ENCODE data around the gene ATP5F1E. TPM values are rescaled to one million over a fixed set of nuclear protein-coding genes. Genes with fewer than 3 reads are reported as not detected.

The ATP5F1E gene
- total and polyA plus RNA-seq, 9 of the 15 experiments (the other 6 are each of a cell fraction or from before 2014, with no cell fraction given), result 60.3 to 162 (median 113) TPM

DNA sequence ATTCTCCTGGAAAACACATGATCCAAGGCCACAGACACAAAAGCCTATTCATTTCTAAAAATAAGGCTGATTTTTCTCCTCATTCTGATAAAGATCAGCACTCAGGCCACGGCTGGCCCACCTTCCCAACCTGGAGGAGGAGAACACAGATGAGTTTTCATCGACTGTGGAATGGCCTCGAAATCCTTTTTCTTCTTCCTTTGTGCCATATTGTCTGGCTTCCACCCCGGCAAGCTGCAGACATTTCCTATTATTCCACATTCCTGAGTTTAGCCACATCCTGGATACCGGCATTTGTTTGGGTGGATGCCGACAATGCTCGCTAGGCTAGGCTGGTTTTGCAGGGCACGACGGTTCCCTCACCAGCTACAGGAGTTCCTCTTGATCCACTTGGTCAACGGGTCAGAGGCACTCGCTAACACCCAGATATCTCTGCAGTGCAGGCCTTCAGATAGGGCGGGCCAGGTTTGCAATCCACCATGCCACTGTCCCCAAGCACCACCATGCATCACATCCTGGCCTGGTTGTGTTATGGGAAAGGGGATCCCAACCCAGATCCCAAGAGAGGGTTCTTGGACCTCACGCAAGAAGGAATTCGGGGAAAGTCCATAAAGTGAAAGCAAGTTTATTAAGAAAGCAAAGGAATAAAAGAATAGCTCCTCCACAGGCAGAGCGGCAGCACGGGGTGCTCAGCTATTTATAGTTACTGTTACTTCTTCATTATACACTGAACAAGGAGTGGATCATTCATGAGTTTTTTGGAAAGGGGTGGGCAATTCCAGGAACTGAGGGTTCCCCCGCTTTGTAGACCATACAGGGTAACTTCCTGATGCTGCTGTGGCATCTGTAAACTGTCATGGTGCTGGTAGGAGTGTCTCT is 20.9 kb downstream of the ATP5F1E start (continued):
- no peak for TF ChIP-seq SRSF3 (IDR thresholded peaks at IDR 0.05; ENCODE audit: insufficient read depth, low read length)
- TF ChIP-seq ZNF785 (CRISPR knock-in tag; IDR thresholded peaks at IDR 0.05), result no peak
- TF ChIP-seq, protein P1, sequence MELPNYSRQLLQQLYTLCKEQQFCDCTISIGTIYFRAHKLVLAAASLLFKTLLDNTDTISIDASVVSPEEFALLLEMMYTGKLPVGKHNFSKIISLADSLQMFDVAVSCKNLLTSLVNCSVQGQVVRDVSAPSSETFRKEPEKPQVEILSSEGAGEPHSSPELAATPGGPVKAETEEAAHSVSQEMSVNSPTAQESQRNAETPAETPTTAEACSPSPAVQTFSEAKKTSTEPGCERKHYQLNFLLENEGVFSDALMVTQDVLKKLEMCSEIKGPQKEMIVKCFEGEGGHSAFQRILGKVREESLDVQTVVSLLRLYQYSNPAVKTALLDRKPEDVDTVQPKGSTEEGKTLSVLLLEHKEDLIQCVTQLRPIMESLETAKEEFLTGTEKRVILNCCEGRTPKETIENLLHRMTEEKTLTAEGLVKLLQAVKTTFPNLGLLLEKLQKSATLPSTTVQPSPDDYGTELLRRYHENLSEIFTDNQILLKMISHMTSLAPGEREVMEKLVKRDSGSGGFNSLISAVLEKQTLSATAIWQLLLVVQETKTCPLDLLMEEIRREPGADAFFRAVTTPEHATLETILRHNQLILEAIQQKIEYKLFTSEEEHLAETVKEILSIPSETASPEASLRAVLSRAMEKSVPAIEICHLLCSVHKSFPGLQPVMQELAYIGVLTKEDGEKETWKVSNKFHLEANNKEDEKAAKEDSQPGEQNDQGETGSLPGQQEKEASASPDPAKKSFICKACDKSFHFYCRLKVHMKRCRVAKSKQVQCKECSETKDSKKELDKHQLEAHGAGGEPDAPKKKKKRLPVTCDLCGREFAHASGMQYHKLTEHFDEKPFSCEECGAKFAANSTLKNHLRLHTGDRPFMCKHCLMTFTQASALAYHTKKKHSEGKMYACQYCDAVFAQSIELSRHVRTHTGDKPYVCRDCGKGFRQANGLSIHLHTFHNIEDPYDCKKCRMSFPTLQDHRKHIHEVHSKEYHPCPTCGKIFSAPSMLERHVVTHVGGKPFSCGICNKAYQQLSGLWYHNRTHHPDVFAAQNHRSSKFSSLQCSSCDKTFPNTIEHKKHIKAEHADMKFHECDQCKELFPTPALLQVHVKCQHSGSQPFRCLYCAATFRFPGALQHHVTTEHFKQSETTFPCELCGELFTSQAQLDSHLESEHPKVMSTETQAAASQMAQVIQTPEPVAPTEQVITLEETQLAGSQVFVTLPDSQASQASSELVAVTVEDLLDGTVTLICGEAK (IDR thresholded peaks at IDR 0.05), result no peak
- TF ChIP-seq, protein P1 (CRISPR knock-in tag; IDR thresholded peaks at IDR 0.05), result no peak
- no peak for TF ChIP-seq HIVEP1 (CRISPR knock-in tag; IDR thresholded peaks at IDR 0.05)
- no peak for TF ChIP-seq FIP1L1 (IDR thresholded peaks at IDR 0.05; ENCODE audit: low read depth, low read length, poor library complexity, severe bottlenecking)
- no peak for TF ChIP-seq LCOR (CRISPR knock-in tag; IDR thresholded peaks at IDR 0.05)
- TF ChIP-seq SOX6 (IDR thresholded peaks at IDR 0.05), result 0 out of 2 replicates have a peak, but pooled peaks have one; percentile 13
- TF ChIP-seq ZNF184 (CRISPR knock-in tag; IDR thresholded peaks at IDR 0.05), result no peak
- TF ChIP-seq ZNF717 (CRISPR knock-in tag; IDR thresholded peaks at IDR 0.05), result no peak
- no peak for TF ChIP-seq DIDO1 (tag; IDR thresholded peaks at IDR 0.05; ENCODE audit: low read depth)
- no peak for TF ChIP-seq ZNF561 (CRISPR knock-in tag; conservative IDR thresholded peaks at IDR 0.05)
- no peak for TF ChIP-seq ESRRA (IDR thresholded peaks at IDR 0.05; ENCODE audit: borderline replicate concordance, low read depth)
- peak; percentile 86 for TF ChIP-seq STAT5A (IDR thresholded peaks at IDR 0.05; ENCODE audit: borderline replicate concordance, low read length)
- no peak for TF ChIP-seq NR2F6 (CRISPR knock-in tag; IDR thresholded peaks at IDR 0.05)
- no peak for TF ChIP-seq BCOR (IDR thresholded peaks at IDR 0.05)
- TF ChIP-seq POLR2G (IDR thresholded peaks at IDR 0.05; ENCODE audit: low read depth, low read length), result 0 out of 2 replicates have a peak, but pooled peaks have one; percentile 16
- TF ChIP-seq, protein P2, sequence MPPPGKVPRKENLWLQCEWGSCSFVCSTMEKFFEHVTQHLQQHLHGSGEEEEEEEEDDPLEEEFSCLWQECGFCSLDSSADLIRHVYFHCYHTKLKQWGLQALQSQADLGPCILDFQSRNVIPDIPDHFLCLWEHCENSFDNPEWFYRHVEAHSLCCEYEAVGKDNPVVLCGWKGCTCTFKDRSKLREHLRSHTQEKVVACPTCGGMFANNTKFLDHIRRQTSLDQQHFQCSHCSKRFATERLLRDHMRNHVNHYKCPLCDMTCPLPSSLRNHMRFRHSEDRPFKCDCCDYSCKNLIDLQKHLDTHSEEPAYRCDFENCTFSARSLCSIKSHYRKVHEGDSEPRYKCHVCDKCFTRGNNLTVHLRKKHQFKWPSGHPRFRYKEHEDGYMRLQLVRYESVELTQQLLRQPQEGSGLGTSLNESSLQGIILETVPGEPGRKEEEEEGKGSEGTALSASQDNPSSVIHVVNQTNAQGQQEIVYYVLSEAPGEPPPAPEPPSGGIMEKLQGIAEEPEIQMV (tag; conservative IDR thresholded peaks at IDR 0.05; ENCODE audit: low read depth), result no peak
- no peak for TF ChIP-seq CBFB (CRISPR knock-in tag; IDR thresholded peaks at IDR 0.05)
